ENCODE measurements around the gene ARMC5.

GRCh38 chr16:31474173-31474714, 14.9 kb downstream of the ARMC5 start:
- TF ChIP-seq CTCF (IDR thresholded peaks at IDR 0.05) (no peak), POLR2A (IDR thresholded peaks at IDR 0.05) (no peak), POLR2AphosphoS5 (IDR thresholded peaks at IDR 0.05) (no peak)
